GM12865 (cell line): ENCODE data around the gene TARS3.

Experiments
- DNase-seq: peaks from one replicate; pipeline ENCODE4 v3.0.0; 2010; ENCODE audit warnings: low read depth
- H3K4me3 ChIP-seq: 2 replicates; pipeline ENCODE4 v1.5.1; 2011; ENCODE audit warnings: mild to moderate bottlenecking, low read depth, low read length, control low read depth
- TF ChIP-seq, protein P1 (sequence below): IDR thresholded peaks from 2 replicates; pipeline ENCODE4 v1.5.1; 2011; ENCODE audit warnings: low read length, control low read depth, low read depth, inconsistent platforms; ENCODE audit not compliant: insufficient read depth; ENCODE audit errors: missing control alignments

TARS3 gene

GRCh38 chr15:101667881-101668280 lies 56.4 kb downstream of the TARS3 start:
- no peak overlapping the region for H3K4me3 ChIP-seq
- DNase-seq = no peak
- TF ChIP-seq, protein P1, sequence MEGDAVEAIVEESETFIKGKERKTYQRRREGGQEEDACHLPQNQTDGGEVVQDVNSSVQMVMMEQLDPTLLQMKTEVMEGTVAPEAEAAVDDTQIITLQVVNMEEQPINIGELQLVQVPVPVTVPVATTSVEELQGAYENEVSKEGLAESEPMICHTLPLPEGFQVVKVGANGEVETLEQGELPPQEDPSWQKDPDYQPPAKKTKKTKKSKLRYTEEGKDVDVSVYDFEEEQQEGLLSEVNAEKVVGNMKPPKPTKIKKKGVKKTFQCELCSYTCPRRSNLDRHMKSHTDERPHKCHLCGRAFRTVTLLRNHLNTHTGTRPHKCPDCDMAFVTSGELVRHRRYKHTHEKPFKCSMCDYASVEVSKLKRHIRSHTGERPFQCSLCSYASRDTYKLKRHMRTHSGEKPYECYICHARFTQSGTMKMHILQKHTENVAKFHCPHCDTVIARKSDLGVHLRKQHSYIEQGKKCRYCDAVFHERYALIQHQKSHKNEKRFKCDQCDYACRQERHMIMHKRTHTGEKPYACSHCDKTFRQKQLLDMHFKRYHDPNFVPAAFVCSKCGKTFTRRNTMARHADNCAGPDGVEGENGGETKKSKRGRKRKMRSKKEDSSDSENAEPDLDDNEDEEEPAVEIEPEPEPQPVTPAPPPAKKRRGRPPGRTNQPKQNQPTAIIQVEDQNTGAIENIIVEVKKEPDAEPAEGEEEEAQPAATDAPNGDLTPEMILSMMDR = no peak

GRCh38 chr15:101664303-101664913 lies 59.9 kb downstream of the TARS3 start:
- no peak for DNase-seq
- H3K4me3 ChIP-seq = no peak overlapping the region
- TF ChIP-seq, protein P1 = no peak

GRCh38 chr15:101662203-101662602 lies 62.1 kb downstream of the TARS3 start:
- no peak overlapping the region for H3K4me3 ChIP-seq
- TF ChIP-seq, protein P1 = no peak
- DNase-seq = no peak

DNA sequence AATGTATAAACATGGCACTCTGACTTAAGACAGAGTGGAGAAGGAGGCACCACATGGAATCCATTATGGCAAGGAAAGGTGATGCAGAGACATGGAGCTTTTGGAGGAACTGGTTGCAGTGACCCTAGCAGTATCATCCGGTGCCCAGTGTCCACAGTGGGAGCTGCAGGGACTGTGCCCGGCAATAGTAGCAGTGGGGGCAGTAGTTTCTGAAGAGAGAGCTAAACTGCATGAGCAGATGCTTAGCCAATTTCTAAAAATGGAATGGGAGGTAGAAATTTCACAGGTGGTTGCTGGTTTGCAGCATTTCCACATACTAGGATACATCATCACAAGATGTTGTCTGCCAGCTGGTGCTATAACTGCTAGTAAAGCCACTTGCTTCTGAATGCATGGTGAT lies 64.3 kb downstream of the TARS3 start:
- H3K4me3 ChIP-seq = no peak overlapping the region
- TF ChIP-seq, protein P1 = no peak
- no peak for DNase-seq

DNA sequence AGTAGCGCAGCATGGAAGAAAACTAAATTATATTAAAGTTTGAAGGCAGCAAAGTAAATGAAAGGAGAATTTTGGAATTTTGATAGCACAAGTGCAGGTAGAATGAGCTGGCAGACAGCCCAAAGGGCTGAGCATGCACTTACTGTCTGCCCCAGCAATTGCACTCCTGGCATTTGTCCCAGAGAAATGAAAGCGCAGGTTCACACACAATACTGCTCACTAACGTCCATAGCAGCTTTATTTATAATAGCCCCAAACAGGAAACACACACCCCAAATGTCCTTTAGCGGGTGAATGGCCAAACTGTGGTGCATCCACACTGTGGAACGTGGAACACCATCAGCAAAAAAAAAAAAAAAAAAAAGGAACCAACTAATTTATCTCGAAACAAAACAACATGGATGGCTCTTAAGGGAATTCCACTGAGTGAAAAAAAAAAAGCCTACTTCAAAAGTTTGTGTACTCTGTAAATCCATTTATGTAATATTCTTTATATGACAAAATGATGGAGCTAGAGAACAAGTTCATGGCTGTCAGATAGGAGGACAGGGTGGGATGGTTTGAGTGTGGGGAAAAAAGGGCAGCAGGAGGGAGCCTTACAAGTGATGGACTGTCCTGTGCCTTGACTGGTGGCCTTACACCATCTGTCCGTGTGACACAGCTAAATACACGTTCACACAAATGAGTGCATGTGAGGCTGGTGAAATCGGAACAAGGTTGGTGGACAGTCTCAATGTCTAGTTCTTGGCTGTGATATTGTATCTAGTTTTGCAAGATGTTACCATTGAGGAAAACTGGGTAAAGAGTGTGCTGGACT lies 66.1 kb downstream of the TARS3 start:
- TF ChIP-seq, protein P1 = no peak
- H3K4me3 ChIP-seq = no peak overlapping the region
- no peak for DNase-seq

DNA sequence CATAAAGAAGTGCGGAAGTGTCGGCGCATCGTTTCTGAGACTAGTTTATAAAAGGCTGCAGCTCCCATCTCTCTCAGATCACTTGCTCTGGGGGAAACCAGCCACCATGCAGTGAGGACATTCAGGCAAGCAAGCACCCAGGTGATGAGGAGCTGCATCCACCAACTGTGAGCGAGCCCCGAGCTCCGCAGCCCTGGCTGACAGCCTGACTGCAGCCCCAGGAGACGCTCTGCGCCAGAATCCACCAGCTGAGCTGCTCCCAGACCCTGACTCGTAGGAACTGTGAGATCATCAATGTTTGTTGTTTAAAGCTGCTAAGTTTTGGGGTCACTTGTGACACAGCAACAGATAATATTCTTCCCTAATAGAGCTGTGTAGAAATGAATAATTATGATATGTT lies 67.1 kb downstream of the TARS3 start:
- TF ChIP-seq, protein P1 = no peak
- no peak overlapping the region for H3K4me3 ChIP-seq
- no peak for DNase-seq
